Spleen (tissue), 11 donors: ENCODE measurements around the gene ATP6V0C. TPM values are rescaled to one million over a fixed set of nuclear protein-coding genes. Genes with fewer than 3 reads are reported as not detected.
A peak's percentile ranks its signal among the peaks of the same experiment; 100 is the strongest.

ENCODE experiments used
- DNase-seq: peaks from one replicate; pipeline ENCODE4 v3.0.0-alpha.2; 2020
- H3K27ac ChIP-seq, 8 donors: fragments of 200-600 bp; sonication (generic) in 7 of 8; 1 replicate in 4 of 8; 2 replicates in 4 of 8; pipeline versions ENCODE4 v1.5.0 to v1.8.0; 2016 to 2021; ENCODE audit warnings: inconsistent platforms in 4 of 8, mild to moderate bottlenecking in 4 of 8, moderate library complexity in 1 of 8
- H3K27me3 ChIP-seq, 7 donors: fragments of 200-600 bp; sonication (generic) in 6 of 7; replicated peaks in 1 of 7; 1 replicate in 4 of 7; 2 replicates in 3 of 7; pipeline versions ENCODE4 v1.5.0 to v1.8.0; 2016 to 2021; ENCODE audit warnings: inconsistent platforms in 3 of 7, mild to moderate bottlenecking in 1 of 7
- H3K36me3 ChIP-seq, 6 donors: fragments of 200-600 bp; sonication (generic) in 5 of 6; 1 replicate in 4 of 6; 2 replicates in 2 of 6; pipeline versions ENCODE4 v1.5.0 to v1.8.0; 2016 to 2021; ENCODE audit warnings: inconsistent platforms in 2 of 6
- H3K4me1 ChIP-seq, 6 donors: fragments of 200-600 bp; sonication (generic) in 5 of 6; 1 replicate in 3 of 6; 2 replicates in 3 of 6; pipeline versions ENCODE4 v1.5.0 to v1.8.0; 2016 to 2021; ENCODE audit warnings: inconsistent platforms in 3 of 6
- H3K4me3 ChIP-seq, 8 donors: fragments of 200-600 bp; sonication (generic) in 7 of 8; 1 replicate in 4 of 8; 2 replicates in 4 of 8; pipeline versions ENCODE4 v1.5.0 to v1.8.0; 2016 to 2021; ENCODE audit warnings: inconsistent platforms in 4 of 8, mild to moderate bottlenecking in 4 of 8, moderate library complexity in 2 of 8
- H3K9me3 ChIP-seq, 8 donors: fragments of 200-600 bp; sonication (generic) in 7 of 8; 1 replicate in 4 of 8; 2 replicates in 4 of 8; pipeline versions ENCODE4 v1.5.0 to v1.8.0; 2016 to 2021; ENCODE audit warnings: inconsistent platforms in 4 of 8
- CTCF ChIP-seq, 11 experiments: fragments of 200-600 bp in 7 of 11; fragments of 450-650 bp in 4 of 11; sonication (generic) in 4 of 11; IDR thresholded peaks in 8 of 11; conservative IDR thresholded peaks in 3 of 11; 1 replicate in 7 of 11; 2 replicates in 4 of 11; pipeline versions ENCODE4 v1.4.0 to v1.8.0; 2016 to 2021; ENCODE audit warnings: antibody characterized with exemption in 11 of 11, inconsistent platforms in 4 of 11, mild to moderate bottlenecking in 1 of 11
- POLR2A ChIP-seq, 3 donors: fragments of 450-650 bp; IDR thresholded peaks; one replicate each; pipeline ENCODE4 v1.5.1; 2017; ENCODE audit warnings: antibody characterized with exemption in 3 of 3, mild to moderate bottlenecking in 1 of 3
- POLR2AphosphoS5 ChIP-seq, 3 donors: sonication (generic); formaldehyde crosslinking; IDR thresholded peaks; one replicate each; pipeline ENCODE4 v1.5.1; 2017; ENCODE audit warnings: antibody characterized with exemption in 3 of 3
- WGBS, 5 donors: extraction: QIAGEN DNeasy Blood & Tissue Kit in 3 of 5; methylation state at CpG; one replicate each; pipeline versions ENCODE4 v1.1.5 to v1.1.7; 2013 to 2018; 5-methylcytosine and 5-hydroxymethylcytosine counted together
- intact Hi-C: fragments of 100-400 bp; cut with DNase I; formaldehyde crosslinking; loops from one replicate; pipeline ENCODE4 v1.15.0; 2023; ENCODE audit warnings: low total_unique reads
- polyA plus RNA-seq, 3 donors: library from polyadenylated mRNA; stranded (reverse); fragments of 200-250 nt; gene quantifications; one replicate each; pipeline ENCODE4 v1.2.1, GENCODE V29; 2013
- total RNA-seq, 7 donors: library from RNA; depleted of rRNA in 3 of 7; stranded (reverse); fragments of >200 nt in 3 of 7; fragmentation: NEBNext Ultra II Directional in 4 of 7; extraction: Animal tissue kit (Norgen Biotek cat#: 25700) in 4 of 7; gene quantifications; one replicate each; pipeline versions ENCODE4 v1.1.0 to v1.2.1, GENCODE V29; 2016 to 2021
- donor health status: healthy with polysubstance abuse.
- donor health status: DM: no; HTN: no; CAD: no; lungs with moderate emphysema.
- donor health status: DM: no; HTN: no; CAD: no.
- donor health status: Bipolar disorder and iron deficiency.
- donor health status: healthy.
- donor health status: DM: no; HTN: no; CAD: no.
- donor health status: DM: yes; HTN: yes; CAD: no.

ATP6V0C gene
- total and polyA plus RNA-seq, 10 donors = 64.5 to 199 (median 112) TPM

DNA sequence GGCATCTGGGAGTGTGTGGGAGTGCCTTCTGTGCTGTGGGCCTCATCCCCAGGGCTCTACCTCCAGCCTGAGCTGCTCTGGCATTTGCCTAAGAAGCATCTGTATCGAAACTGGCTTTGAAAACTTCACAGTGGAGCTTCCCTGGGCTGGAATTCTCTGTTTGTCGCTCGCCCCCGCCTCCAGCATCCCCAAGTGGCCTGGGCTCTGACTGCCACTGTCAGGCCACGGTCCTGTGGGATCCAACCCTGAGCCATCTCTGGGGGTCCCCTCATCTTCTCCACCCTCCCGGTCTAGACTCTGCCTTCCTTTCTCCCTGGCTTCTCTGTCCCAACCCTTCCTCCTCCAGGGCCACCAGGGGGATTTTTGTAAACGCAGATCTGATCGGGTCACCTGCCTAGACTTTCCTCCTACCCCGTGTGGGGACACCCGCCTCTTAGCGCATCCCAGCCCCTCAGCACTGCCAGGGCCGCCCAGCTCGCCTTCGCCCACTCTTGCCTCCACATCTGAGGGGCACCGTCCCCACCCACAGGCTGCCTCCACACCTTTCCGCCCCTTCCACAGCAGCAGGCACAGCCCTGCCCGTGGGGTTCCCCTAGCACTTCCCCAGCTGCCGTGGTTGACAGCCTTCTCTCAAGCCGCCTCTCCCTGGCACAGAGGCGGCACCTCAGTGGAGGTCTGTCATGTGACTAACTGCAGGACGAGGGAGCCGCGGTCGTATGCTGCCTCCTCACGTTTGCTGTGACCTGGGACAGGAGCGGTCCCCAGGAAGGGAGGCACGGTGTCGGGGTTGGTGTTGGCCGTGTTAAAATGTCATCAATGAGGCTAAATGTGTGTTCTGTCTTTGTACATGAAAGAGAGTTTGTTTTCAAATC is 26.9 kb upstream of the ATP6V0C start:
- peak overlapping the region in 1 of 8 donors; percentile 22 for H3K4me3 ChIP-seq
- H3K36me3 ChIP-seq = peaks cover 0 to 18% (median 0%) of the 10 kb centered on the region in 6 donors
- TF ChIP-seq POLR2A (IDR thresholded peaks at IDR 0.05) = no peak
- peak; percentile 25 to 64 (median 63) for TF ChIP-seq POLR2AphosphoS5 (IDR thresholded peaks at IDR 0.05)
- TF ChIP-seq CTCF (IDR thresholded peaks at IDR 0.05 in 8 of 11, conservative IDR thresholded peaks at IDR 0.05 in 3 of 11) = peak in 10 of 11 experiments; percentile 11 to 63 (median 52)
- H3K27me3 ChIP-seq = no peaks in the 10 kb centered on the region
- DNase-seq = peak; percentile 93
- H3K4me1 ChIP-seq = peaks cover 7 to 61% (median 28%) of the 10 kb centered on the region in 6 donors
- no peaks in the 10 kb centered on the region for H3K9me3 ChIP-seq
- 36 to 46% (median 44%) methylated on average over 29 of the region's 29 CpGs for WGBS, 5 donors
- peak overlapping the region in 2 of 8 donors; percentile 38 to 57 for H3K27ac ChIP-seq
- intact Hi-C loops = no loop called here

GRCh38 chr16:2487517-2487842 is 26.3 kb upstream of the ATP6V0C start:
- intact Hi-C loops = no loop called here
- peak overlapping the region in 1 of 8 donors; percentile 22 for H3K4me3 ChIP-seq
- no peaks in the 10 kb centered on the region for H3K9me3 ChIP-seq
- H3K27me3 ChIP-seq = no peaks in the 10 kb centered on the region
- DNase-seq = no peak
- H3K27ac ChIP-seq = peak overlapping the region in 1 of 8 donors; percentile 38
- TF ChIP-seq POLR2AphosphoS5 (IDR thresholded peaks at IDR 0.05) = no peak
- no peak for TF ChIP-seq POLR2A (IDR thresholded peaks at IDR 0.05)
- H3K36me3 ChIP-seq = peaks cover 0 to 18% (median 0%) of the 10 kb centered on the region in 6 donors
- peaks cover 7 to 56% (median 28%) of the 10 kb centered on the region in 6 donors for H3K4me1 ChIP-seq
- WGBS, 5 donors = 36 to 73% (median 50%) methylated on average over 5 to 8 of the region's 8 CpGs

GRCh38 chr16:2487903-2488531 is 25.7 kb upstream of the ATP6V0C start:
- H3K27ac ChIP-seq = no peak overlapping the region
- 31 to 61% (median 43%) methylated on average over 9 to 15 of the region's 15 CpGs for WGBS, 5 donors
- DNase-seq = no peak

DNA sequence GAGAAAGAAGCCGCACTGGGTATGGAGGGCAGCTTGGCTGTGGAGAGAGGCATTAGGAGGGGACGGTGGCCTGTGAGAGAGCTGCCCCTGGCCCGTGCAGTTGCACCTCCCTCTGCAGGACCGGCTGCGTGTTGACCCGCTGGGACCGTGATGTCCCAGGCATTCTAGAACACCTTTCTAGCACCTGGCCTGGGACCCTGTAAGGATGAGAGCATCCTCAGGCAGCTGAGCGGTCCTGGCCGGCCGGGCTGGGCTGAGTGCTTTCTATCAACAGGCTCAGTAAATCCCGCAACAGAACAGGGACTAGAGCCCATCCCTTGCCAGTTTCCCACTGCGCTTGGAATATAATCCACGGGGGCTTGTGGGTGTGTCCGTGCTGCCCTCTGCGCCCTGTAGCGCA is 24.2 kb upstream of the ATP6V0C start:
- no peaks in the 10 kb centered on the region for H3K27me3 ChIP-seq
- TF ChIP-seq POLR2AphosphoS5 (IDR thresholded peaks at IDR 0.05) = no peak
- no peak for TF ChIP-seq POLR2A (IDR thresholded peaks at IDR 0.05)
- TF ChIP-seq CTCF (IDR thresholded peaks at IDR 0.05 in 8 of 11, conservative IDR thresholded peaks at IDR 0.05 in 3 of 11) = no peak
- H3K27ac ChIP-seq = no peak overlapping the region
- H3K9me3 ChIP-seq = no peaks in the 10 kb centered on the region
- intact Hi-C loops = no loop called here
- no peak for DNase-seq
- 91 to 97% (median 96%) methylated on average over 14 to 16 of the region's 16 CpGs for WGBS, 5 donors
- peaks cover 0 to 18% (median 0%) of the 10 kb centered on the region in 6 donors for H3K36me3 ChIP-seq
- no peak overlapping the region for H3K4me3 ChIP-seq
- H3K4me1 ChIP-seq = peaks cover 7 to 44% (median 27%) of the 10 kb centered on the region in 6 donors

More at GRCh38 chr16:2487903-2488531, 25.7 kb upstream of the ATP6V0C start:
- TF ChIP-seq POLR2AphosphoS5 (IDR thresholded peaks at IDR 0.05) = no peak
- TF ChIP-seq POLR2A (IDR thresholded peaks at IDR 0.05) = no peak
- no peak for TF ChIP-seq CTCF (IDR thresholded peaks at IDR 0.05 in 8 of 11, conservative IDR thresholded peaks at IDR 0.05 in 3 of 11)
- Histone ChIP-seq H3K9me3 (no peaks in the 10 kb centered on the region), H3K27me3 (no peaks in the 10 kb centered on the region), H3K4me1 (peaks cover 7 to 50% (median 27%) of the 10 kb centered on the region in 6 donors), H3K4me3 (no peak overlapping the region), H3K36me3 (peaks cover 0 to 18% (median 0%) of the 10 kb centered on the region in 6 donors)
- intact Hi-C loops = no loop called here
